HG03060 (cell line): ENCODE measurements around the gene TENM3.

ENCODE experiments used
- ATAC-seq: cut with Tn5 transposase; IDR thresholded peaks from one replicate; pipeline ENCODE4 v1.9.1; 2021; ENCODE audit warnings: low read depth, moderate number of reproducible peaks; ENCODE audit not compliant: unreplicated experiment

The TENM3 gene

GRCh38 chr4:182250446-182250845 is 7.2 kb downstream of the TENM3 start:
- ATAC-seq: no peak

- no peak for ATAC-seq
These were observed 7.9 kb downstream of the TENM3 start for GRCh38 chr4:182251116-182251515.

GRCh38 chr4:182252220-182252619 is 9.0 kb downstream of the TENM3 start:
- no peak for ATAC-seq

- ATAC-seq: no peak
These were observed 11.0 kb downstream of the TENM3 start for GRCh38 chr4:182254026-182254780.

- ATAC-seq: no peak
These were observed 12.4 kb downstream of the TENM3 start for GRCh38 chr4:182255441-182256190.

GRCh38 chr4:182257016-182257415 is 13.8 kb downstream of the TENM3 start:
- ATAC-seq: no peak

- ATAC-seq: no peak
These were observed 14.3 kb downstream of the TENM3 start for GRCh38 chr4:182257503-182257902.

GRCh38 chr4:182258441-182259000 is 15.3 kb downstream of the TENM3 start:
- ATAC-seq: no peak

- no peak for ATAC-seq
These were observed 18.5 kb downstream of the TENM3 start for GRCh38 chr4:182261651-182262223.

- ATAC-seq: no peak
These were observed 20.4 kb downstream of the TENM3 start for GRCh38 chr4:182263562-182263961.

- no peak for ATAC-seq
These were observed 21.0 kb downstream of the TENM3 start for GRCh38 chr4:182264139-182264752.

GRCh38 chr4:182265881-182266280 is 22.7 kb downstream of the TENM3 start:
- ATAC-seq: no peak

- ATAC-seq: no peak
These were observed 23.8 kb downstream of the TENM3 start for GRCh38 chr4:182267048-182267447.

- no peak for ATAC-seq
These were observed 25.8 kb downstream of the TENM3 start for GRCh38 chr4:182268966-182269365.

GRCh38 chr4:182271731-182272130 is 28.5 kb downstream of the TENM3 start:
- ATAC-seq: no peak

GRCh38 chr4:182272151-182272550 is 28.9 kb downstream of the TENM3 start:
- ATAC-seq: no peak

GRCh38 chr4:182273191-182273935 is 30.2 kb downstream of the TENM3 start:
- ATAC-seq: no peak

- ATAC-seq: no peak
These were observed 33.3 kb downstream of the TENM3 start for GRCh38 chr4:182276210-182277109.

GRCh38 chr4:182277377-182277776 is 34.2 kb downstream of the TENM3 start:
- ATAC-seq: no peak
